T-helper 2 cell treated with Interferon-gamma antibody and Interleukin-4, amounts not matched to agents 5 μg/mL and 100 μg/mL, for 36 hours (primary cell): ENCODE measurements around the gene MIP.

Experiments used
- DNase-seq: peaks from one replicate; pipeline ENCODE4 v3.0.0; 2021; ENCODE audit warnings: low spot score
- H3K27ac Mint-ChIP-seq: one replicate; pipeline ENCODE4 v1.8.0; 2021; ENCODE audit warnings: mild to moderate bottlenecking, mixed read lengths
- H3K27me3 Mint-ChIP-seq: one replicate; pipeline ENCODE4 v1.8.0; 2021; ENCODE audit warnings: low read depth, mixed read lengths
- H3K36me3 Mint-ChIP-seq: one replicate; pipeline ENCODE4 v1.8.0; 2021; ENCODE audit warnings: low read depth, mixed read lengths
- H3K4me1 Mint-ChIP-seq: one replicate; pipeline ENCODE4 v1.8.0; 2021; ENCODE audit warnings: low read depth, mixed read lengths
- H3K4me3 Mint-ChIP-seq: one replicate; pipeline ENCODE4 v1.8.0; 2022; ENCODE audit warnings: mild to moderate bottlenecking, moderate library complexity, mixed read lengths
- H3K9me3 Mint-ChIP-seq: one replicate; pipeline ENCODE4 v1.8.0; 2021; ENCODE audit warnings: mixed read lengths

Gene MIP

GRCh38 chr12:56479625-56480024 lies 25.2 kb upstream of the MIP start:
- H3K9me3 Mint-ChIP-seq: no peaks in the 10 kb centered on the region
- DNase-seq: no peak

GRCh38 chr12:56477521-56478225 lies 23.2 kb upstream of the MIP start:
- no peak for DNase-seq
- Mint-ChIP-seq H3K4me3 (no peak overlapping the region), H3K36me3 (peaks cover 1% of the 10 kb centered on the region), H3K4me1 (peaks cover 4% of the 10 kb centered on the region), H3K27me3 (no peaks in the 10 kb centered on the region), H3K9me3 (no peaks in the 10 kb centered on the region), H3K27ac (no peak overlapping the region)

More at GRCh38 chr12:56479625-56480024, 25.2 kb upstream of the MIP start:
- Mint-ChIP-seq H3K36me3 (peaks cover 1% of the 10 kb centered on the region), H3K27ac (no peak overlapping the region), H3K4me1 (peaks cover 4% of the 10 kb centered on the region), H3K4me3 (no peak overlapping the region), H3K27me3 (no peaks in the 10 kb centered on the region)

- H3K4me1 Mint-ChIP-seq: peaks cover 4% of the 10 kb centered on the region
- H3K27ac Mint-ChIP-seq: no peak overlapping the region
- peaks cover 1% of the 10 kb centered on the region for H3K36me3 Mint-ChIP-seq
- no peak overlapping the region for H3K4me3 Mint-ChIP-seq
- no peak for DNase-seq
- H3K9me3 Mint-ChIP-seq: no peaks in the 10 kb centered on the region
- no peaks in the 10 kb centered on the region for H3K27me3 Mint-ChIP-seq
Measured at GRCh38 chr12:56476972-56477432, 22.5 kb upstream of the MIP start.

GRCh38 chr12:56476143-56476542 lies 21.7 kb upstream of the MIP start:
- H3K27me3 Mint-ChIP-seq: no peaks in the 10 kb centered on the region
- H3K36me3 Mint-ChIP-seq: peaks cover 1% of the 10 kb centered on the region
- no peak overlapping the region for H3K27ac Mint-ChIP-seq
- H3K4me3 Mint-ChIP-seq: no peak overlapping the region
- DNase-seq: no peak
- H3K9me3 Mint-ChIP-seq: no peaks in the 10 kb centered on the region
- H3K4me1 Mint-ChIP-seq: peaks cover 7% of the 10 kb centered on the region

GRCh38 chr12:56474389-56474788 lies 19.9 kb upstream of the MIP start:
- H3K9me3 Mint-ChIP-seq: no peaks in the 10 kb centered on the region
- peaks cover 6% of the 10 kb centered on the region for H3K4me1 Mint-ChIP-seq
- no peak overlapping the region for H3K27ac Mint-ChIP-seq
- H3K4me3 Mint-ChIP-seq: no peak overlapping the region
- H3K36me3 Mint-ChIP-seq: peaks cover 5% of the 10 kb centered on the region
- DNase-seq: no peak
- no peaks in the 10 kb centered on the region for H3K27me3 Mint-ChIP-seq

GRCh38 chr12:56469007-56469930 lies 14.8 kb upstream of the MIP start:
- Mint-ChIP-seq H3K27me3 (no peaks in the 10 kb centered on the region), H3K4me3 (peak overlapping the region; percentile 91), H3K27ac (peak overlapping the region; percentile 94), H3K4me1 (peaks cover 12% of the 10 kb centered on the region), H3K36me3 (peaks cover 5% of the 10 kb centered on the region), H3K9me3 (no peaks in the 10 kb centered on the region)
- DNase-seq: no peak

GRCh38 chr12:56468216-56469006 lies 14.0 kb upstream of the MIP start, which contains the start of gene SPRYD4:
TSS of gene SPRYD4 (plus strand) at chr12:56468578. CDS start at chr12:56468592, 14 bp downstream.
- H3K4me1 Mint-ChIP-seq: peaks cover 16% of the 10 kb centered on the region

GRCh38 chr12:56462565-56462964 lies 8.1 kb upstream of the MIP start:
- Mint-ChIP-seq H3K4me1 (peaks cover 8% of the 10 kb centered on the region), H3K4me3 (no peak overlapping the region)
- DNase-seq: no peak

More at GRCh38 chr12:56468216-56469006, 14.0 kb upstream of the MIP start, which contains the start of gene SPRYD4:
- peaks cover 5% of the 10 kb centered on the region for H3K36me3 Mint-ChIP-seq
- H3K27me3 Mint-ChIP-seq: no peaks in the 10 kb centered on the region
- peak; percentile 96 for DNase-seq
- peak within 1 kb of the TSS; percentile 94 for H3K27ac Mint-ChIP-seq
- H3K4me3 Mint-ChIP-seq: peak within 1 kb of the TSS; percentile 91
- no peaks in the 10 kb centered on the region for H3K9me3 Mint-ChIP-seq

GRCh38 chr12:56461235-56462159 lies 7.0 kb upstream of the MIP start:
- H3K9me3 Mint-ChIP-seq: no peaks in the 10 kb centered on the region
- H3K27me3 Mint-ChIP-seq: no peaks in the 10 kb centered on the region
- H3K36me3 Mint-ChIP-seq: no peaks in the 10 kb centered on the region
- no peak overlapping the region for H3K27ac Mint-ChIP-seq
- H3K4me3 Mint-ChIP-seq: no peak overlapping the region
- DNase-seq: no peak
- H3K4me1 Mint-ChIP-seq: peaks cover 6% of the 10 kb centered on the region

More at GRCh38 chr12:56462565-56462964, 8.1 kb upstream of the MIP start:
- no peaks in the 10 kb centered on the region for H3K9me3 Mint-ChIP-seq
- no peaks in the 10 kb centered on the region for H3K36me3 Mint-ChIP-seq
- H3K27ac Mint-ChIP-seq: no peak overlapping the region
- no peaks in the 10 kb centered on the region for H3K27me3 Mint-ChIP-seq

- Mint-ChIP-seq H3K27me3 (peaks cover 7% of the 10 kb centered on the region), H3K4me3 (no peak overlapping the region), H3K4me1 (peaks cover 1% of the 10 kb centered on the region), H3K36me3 (no peaks in the 10 kb centered on the region), H3K9me3 (no peaks in the 10 kb centered on the region), H3K27ac (no peak overlapping the region)
- DNase-seq: no peak
Measured at GRCh38 chr12:56457817-56458216, 3.4 kb upstream of the MIP start.

GRCh38 chr12:56451147-56451546 lies 3.3 kb downstream of the MIP start:
- peaks cover 4% of the 10 kb centered on the region for H3K36me3 Mint-ChIP-seq
- H3K27ac Mint-ChIP-seq: no peak overlapping the region
- no peak for DNase-seq
- H3K27me3 Mint-ChIP-seq: peaks cover 7% of the 10 kb centered on the region
- no peaks in the 10 kb centered on the region for H3K9me3 Mint-ChIP-seq
- H3K4me1 Mint-ChIP-seq: peaks cover 22% of the 10 kb centered on the region
- H3K4me3 Mint-ChIP-seq: no peak overlapping the region

- peaks cover 22% of the 10 kb centered on the region for H3K4me1 Mint-ChIP-seq
- no peak for DNase-seq
- peak overlapping the region; percentile 92 for H3K4me3 Mint-ChIP-seq
- no peak overlapping the region for H3K27ac Mint-ChIP-seq
- peaks cover 5% of the 10 kb centered on the region for H3K36me3 Mint-ChIP-seq
- peaks cover 4% of the 10 kb centered on the region for H3K27me3 Mint-ChIP-seq
- no peaks in the 10 kb centered on the region for H3K9me3 Mint-ChIP-seq
Measured at GRCh38 chr12:56450241-56450640, 4.2 kb downstream of the MIP start.

- no peak for DNase-seq
- Mint-ChIP-seq H3K36me3 (peaks cover 8% of the 10 kb centered on the region), H3K4me3 (peak overlapping the region; percentile 92), H3K27ac (peak overlapping the region; percentile 79), H3K27me3 (peaks cover 4% of the 10 kb centered on the region), H3K4me1 (peaks cover 25% of the 10 kb centered on the region), H3K9me3 (no peaks in the 10 kb centered on the region)
Measured at GRCh38 chr12:56449622-56449984, 4.9 kb downstream of the MIP start.
